COR-L47 (cell line): ENCODE data around the gene CEP70.
"Not testable (repeated sequence)": the region's sequence is repeated elsewhere in the genome, so short reads cannot be mapped to it uniquely, and the experiment has no call there.

Source experiments
- DNase-seq: peaks from one replicate; lab custom pipeline; 2025; lab: John Stamatoyannopoulos, UW

Gene CEP70

DNA sequence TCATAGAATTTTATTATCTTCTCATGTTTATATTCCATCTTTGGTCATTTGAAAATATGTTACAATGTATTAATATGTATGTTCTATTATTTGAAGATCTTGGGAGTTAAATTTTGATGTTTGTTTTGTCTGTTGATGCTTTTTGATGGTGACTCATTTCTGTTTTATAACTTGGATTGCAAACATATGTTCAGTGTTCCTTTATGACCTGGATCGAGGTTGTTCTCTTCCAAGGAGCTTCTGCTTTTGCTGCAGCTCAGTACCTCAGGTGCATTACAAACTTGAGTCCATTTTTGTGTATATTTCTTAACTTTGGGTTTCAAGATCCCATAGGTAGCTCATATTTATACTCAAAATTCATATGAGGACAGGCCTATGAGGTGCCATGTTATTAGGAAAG is 122.6 kb downstream of the CEP70 start:
- DNase-seq: no peak

DNA sequence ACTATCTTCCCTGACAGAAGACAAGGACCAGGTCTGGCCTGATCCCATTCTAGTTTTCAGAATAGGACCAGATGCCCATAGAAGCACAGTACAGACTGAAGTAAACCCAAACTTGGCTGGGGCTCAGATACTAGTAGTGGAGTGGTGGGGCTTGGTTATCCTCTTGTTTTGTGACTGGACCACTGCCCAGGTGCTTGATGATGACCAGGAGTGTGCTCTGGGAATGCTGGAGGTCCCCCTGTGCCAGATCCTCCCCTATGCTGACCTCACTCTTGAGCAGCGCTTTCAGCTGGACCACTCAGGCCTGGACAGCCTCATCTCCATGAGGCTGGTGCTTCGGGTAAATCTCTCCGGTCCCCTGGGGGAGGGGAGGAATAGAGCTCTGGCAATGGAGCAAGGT is 123.4 kb downstream of the CEP70 start:
- no peak for DNase-seq

DNA sequence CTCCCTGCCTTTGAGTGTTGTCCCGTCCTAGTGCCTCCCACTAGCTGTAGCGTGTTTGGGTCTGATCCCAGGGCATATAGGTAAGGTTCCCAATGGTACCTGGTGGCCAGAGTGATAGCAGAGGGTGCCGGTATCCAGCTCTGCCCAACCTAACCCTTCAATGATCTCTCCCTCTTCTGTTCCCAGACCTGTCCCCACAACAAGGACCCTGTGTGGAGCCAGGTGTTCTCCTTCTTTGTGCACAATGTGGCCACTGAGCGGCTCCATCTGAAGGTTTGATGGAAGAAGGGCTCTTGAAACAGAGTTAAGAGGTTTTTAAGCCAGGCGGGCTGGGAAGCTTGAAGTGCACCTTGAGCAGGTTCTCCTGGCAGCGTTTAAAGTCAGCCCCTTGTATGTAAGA is 124.2 kb downstream of the CEP70 start:
- DNase-seq: no peak

DNA sequence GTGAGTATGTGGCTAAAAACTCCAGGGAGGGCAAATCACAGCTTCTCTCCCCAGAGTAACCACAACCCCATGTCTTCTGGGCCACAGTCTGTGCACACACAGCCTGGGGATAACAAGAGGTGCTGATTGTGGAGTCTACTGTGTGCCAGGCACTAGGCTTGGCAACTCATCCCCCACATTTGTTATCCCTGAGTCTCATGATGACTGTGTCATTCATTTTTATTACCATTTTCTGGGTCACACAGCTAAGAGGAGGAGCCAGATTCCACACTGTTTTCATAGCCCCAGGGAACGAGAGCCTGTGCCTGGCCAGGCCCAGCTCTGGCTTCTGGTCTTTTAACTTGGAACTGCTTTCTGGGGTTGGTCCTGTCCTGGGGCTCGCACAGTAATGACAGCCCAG is 125.2 kb downstream of the CEP70 start:
- DNase-seq: no peak

DNA sequence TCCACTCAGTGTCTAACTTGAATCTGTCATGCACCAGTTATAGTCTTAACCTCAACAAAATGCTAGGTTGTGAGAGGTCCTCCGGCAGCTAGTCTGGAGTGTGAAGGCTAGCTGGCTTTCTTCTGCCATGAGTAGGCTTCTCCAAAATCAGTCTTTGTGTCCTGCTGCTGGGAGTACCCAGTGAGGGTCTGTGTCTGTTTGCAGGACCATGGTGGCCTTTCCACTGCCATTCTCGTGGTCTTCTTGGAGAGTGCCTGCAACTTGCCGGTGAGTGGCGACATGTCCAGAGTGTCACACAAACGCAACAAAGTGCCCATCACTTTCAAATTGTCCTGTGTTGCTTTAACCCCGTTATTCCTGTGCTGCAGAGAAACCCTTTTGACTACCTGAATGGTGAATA is 125.6 kb downstream of the CEP70 start:
- DNase-seq: no peak

DNA sequence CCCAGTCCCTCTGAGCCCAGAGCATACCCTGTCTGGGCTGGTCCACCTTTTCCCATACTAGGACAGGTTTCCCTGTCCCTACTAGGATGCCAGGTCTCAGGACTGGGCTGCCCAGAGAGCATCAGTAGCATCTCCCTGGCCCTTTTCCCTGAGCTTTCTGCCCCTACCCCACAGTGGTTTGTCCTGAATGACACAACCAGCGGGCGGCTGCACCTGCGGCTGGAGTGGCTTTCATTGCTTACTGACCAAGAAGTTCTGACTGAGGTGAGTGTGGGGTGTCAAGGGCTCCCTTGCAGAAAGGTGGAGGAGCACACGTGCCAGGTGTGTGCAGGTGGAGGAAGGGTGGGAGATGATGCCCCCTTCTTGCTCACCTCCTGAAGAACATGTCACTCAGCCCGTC is 126.1 kb downstream of the CEP70 start:
- no peak for DNase-seq

DNA sequence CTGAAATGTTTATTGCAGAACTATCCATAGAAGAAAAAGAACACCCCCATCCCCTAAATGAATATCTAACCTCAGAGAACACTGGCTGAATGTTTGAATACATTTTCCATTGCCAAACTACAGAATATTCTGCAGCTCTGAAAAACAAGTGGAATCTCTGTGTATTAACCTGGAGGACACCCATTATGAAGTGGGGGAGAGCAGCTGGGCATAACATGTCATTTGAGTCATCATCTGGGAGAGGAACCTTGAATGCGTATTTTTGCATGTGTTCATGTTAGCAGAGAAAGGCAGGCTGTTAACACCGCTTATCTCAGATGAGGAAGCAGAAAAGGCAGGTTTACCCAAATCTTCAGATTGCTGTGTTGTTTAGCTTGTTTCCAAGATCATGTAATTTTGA is 128.1 kb downstream of the CEP70 start:
- DNase-seq: no peak

DNA sequence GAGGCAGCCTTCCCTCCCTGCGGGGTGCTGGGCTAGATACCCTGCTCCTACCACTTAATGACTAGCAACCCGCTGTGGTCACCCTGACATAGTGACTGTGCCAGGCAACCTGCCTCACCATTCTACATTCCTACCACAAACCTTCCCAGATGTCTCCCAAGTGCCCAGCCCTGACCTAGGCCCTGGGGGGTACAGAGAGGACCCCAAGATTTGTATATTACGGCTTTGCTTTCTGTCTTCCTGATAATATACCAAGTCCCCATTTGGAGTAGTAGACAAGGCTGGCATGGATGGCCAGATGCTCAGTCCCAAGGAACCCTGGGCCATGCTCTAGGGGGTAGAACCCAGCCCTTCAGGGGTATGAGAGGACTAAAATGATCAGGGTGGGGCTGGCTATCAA is 128.6 kb downstream of the CEP70 start:
- no peak for DNase-seq

DNA sequence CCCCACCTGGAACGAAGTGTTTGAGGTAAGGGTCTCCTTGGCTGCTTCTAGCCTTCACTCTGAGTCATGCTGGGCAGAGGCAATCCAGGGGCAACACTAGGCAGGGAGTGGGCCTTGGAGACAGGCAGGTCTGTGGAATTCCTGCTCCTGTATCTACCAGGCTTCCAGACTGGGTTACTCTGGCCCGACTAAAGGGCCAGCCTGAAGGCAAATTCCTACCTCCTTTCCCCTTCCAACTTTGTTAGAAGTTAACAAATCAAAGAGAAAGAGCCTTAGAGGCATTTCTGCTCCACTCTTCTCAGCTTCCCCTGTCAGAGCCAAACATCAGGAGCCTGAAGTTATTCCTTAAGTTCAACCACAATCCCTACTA is 129.6 kb downstream of the CEP70 start:
- DNase-seq: no peak

DNA sequence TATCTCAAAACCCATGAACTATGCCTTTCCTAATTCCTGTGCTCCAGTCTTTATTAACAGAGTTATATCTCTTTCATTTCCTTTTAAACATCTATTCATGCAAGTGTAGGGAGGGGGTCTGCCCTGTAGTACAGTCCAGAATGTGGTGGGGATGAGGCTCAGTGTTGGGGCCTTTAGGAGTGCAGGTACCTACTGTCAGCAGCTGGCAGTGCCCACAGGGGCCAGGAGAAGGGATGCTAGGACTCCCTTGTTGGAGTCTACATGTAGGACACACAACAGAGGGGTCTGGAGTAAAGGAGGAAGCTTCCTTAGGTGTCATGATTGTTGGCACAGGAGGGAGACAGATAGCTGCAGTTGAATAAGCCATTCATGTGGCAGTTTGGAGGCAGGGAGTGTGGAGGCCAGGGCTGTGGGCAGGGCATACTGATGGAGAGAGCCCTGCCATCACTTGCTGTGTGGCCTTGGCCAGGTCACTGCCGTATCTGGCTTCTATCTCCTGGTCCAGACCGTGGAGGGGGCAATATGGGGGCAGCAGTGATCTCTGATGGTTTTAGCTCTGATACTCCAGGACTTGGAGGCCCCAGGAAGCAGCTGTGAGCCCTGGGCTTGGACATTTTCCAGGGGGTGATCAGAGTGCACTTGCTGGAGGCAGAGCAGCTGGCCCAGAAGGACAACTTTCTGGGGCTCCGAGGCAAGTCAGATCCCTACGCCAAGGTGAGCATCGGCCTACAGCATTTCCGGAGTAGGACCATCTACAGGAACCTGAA is 130.2 kb downstream of the CEP70 start:
- DNase-seq: no peak

DNA sequence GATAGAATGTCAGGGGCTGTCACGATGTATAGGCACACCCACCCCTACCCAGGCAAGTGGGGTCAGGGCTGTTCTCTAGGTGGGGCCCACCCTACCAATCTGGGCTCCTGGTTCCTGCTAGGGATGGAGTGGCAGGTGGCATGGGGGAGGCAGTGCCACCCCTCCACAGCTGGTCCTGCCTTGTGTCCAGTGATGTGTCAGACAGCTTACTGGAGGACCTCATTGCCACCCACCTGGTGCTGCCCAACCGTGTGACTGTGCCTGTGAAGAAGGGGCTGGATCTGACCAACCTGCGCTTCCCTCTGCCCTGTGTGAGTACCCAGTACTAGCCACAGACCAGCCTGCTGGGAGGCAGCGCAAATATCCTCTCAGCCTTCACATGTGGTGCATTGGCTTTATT is 132.2 kb downstream of the CEP70 start:
- DNase-seq: no peak

DNA sequence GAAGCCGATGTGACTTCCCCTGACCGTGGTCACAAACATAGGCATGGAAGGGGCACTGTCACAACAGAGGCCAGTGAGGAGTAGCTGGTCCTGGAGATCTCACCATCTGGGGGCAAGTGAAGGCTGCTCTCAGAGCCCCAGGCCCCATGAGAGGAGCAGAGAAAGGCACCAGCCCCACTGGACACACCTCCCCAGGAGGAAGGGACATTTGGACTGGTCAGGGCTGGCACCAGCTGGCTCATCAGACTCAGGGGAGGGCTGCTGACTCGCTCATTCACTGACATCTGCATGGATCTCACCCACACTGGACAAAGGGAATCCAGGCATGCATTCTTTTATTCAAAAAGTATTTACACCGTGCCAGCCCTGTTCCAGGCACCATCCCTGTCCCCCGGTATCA is 132.8 kb downstream of the CEP70 start:
- DNase-seq: no peak

DNA sequence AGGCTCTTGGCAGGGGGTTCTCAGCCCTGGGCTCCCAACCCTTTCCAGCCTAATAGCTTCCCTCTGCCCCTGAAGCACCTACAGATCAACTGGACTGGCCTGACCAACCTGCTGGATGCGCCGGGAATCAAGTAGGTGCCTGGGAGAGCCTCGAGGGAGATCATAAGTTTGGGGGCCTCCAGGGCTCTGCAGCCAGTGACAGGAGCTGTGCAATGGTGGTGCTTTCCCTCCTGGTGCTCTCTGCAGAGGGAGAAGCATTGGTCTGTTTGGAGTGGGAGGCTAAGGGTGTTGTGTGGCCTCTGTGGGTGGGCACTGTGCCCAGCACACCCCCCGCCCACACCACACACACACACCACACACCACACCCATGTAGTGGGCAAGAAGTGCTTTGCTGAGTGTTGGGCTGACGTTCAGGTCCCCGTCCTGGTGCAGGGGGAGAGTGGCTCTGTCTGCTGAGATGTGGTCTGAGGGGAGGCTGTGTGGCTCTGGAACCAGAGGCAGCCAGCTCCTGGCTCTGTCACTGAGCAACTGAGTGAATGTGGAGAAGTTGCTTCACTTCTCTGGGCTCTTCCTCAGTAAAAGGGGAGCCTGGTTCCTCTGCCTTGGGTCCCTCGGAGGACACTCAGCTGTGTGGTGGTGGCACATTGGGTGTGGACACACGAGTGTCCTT is 133.4 kb downstream of the CEP70 start:
- DNase-seq: no peak

DNA sequence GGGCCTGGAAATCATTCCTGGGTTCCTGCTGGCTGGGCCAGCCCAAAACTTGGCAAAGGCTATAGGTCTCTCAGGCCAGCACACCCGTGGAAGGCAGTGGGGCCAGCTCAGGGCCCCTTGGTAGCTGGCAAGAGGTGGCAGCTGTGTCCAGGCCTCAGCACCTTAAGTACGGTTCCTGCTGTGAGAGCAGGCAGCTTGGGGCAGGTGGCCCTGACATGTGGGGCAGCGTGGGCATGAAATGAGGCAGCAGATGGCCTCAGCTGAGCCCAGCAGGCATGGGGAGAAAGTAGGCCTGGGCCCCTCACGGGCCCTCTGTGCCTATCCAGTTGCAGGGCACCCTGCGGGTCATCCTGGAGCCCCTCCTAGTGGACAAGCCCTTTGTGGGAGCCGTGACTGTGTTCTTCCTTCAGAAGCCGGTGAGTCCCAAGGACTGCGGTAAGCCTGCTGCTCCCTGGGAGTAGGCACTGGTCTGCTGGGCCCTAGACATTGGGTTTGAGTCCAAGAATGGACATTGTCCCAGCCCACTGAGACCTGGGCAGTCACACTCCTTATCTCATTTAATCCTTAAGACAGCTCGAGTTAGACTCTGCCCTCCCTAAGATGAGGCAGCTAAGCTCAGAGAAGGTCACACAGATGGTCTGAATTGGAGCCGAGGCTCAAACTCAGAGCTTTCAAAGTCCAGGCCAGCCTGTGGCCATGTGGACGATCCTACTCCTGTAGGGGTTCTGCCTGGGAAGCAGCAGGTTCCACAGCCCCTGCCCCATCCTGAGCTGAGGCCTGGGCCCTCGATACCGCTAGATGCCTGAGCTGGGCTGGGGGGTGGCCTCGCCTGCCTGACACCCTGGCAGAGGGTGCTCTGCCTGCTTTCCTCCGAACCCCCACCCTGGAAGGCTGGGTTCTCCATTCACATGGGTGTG is 134.2 kb downstream of the CEP70 start:
- DNase-seq: no peak

DNA sequence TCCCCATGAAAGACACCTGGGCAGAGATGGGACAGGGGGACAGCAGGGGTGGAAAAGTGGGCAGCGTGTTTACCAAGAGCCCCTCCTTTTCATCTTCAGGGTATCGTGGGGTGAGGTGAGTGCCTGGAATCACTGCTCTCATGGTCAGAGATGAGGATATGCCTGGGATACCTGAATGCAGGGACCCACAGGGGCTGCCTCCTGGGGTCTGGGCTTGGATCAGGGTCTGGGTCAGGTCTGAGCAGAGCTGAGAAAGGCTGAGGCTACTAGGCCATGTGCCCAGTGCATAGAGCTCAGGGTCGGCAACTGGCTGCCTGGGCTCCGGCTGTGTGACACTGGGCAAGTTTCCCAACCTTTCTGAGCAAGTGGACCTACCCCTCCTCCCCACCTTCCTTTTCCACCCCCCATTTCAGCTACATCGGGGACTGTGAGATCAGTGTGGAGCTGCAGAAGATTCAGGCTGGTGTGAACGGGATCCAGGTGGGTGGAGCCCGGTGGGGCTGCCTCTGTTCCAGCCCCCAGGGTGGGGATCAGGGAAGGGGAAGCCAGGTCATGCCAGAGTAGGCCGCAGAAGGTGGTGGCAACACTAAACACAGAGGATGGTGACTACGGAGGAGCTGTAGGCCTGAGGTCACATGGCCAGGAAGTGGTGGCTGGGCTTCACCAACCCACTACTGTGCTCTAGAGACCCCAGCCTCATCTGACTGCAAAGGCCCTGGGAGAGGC is 135.1 kb downstream of the CEP70 start:
- no peak for DNase-seq

DNA sequence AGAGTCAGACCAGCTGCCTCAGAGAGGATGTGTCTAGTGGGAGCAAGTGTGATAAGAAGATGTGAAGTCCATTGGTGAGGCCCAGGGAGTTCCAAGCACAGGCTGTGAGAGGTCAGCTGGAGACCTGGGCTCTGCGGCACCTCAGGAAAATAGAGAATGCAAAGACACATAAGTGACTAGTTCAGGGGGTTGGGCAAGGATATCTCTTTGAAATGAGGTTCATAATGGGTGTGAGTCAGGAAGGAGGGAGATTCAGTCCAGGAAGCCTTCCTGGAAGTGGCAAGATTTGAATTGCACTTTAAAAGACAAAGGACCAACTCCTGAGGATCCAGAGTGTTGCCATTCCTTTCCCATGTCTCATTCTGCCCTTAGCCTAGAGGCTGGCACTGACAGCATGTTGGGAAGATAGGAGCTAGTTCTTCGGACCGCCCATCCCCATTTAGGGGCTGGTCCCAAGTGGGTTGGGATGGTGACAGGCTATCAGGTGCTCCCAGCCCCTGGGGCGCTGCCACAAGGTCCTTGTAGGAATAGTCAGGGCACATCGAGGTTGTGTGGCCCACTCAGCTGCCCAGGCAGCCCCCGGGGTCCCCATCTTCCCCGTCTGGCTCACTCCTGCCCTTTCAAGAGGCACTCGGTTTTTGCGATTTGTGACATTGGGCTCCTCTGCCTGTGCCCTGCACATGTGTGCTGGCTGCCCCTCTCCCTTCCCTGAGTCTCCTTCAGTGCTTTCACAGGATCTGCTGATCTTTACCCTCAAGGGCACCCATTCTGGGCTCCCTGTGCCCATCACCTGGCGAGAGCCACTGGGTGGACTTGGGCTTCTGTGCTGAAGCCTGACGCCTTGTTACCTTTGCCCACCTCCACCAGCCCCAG is 136.0 kb downstream of the CEP70 start:
- no peak for DNase-seq

DNA sequence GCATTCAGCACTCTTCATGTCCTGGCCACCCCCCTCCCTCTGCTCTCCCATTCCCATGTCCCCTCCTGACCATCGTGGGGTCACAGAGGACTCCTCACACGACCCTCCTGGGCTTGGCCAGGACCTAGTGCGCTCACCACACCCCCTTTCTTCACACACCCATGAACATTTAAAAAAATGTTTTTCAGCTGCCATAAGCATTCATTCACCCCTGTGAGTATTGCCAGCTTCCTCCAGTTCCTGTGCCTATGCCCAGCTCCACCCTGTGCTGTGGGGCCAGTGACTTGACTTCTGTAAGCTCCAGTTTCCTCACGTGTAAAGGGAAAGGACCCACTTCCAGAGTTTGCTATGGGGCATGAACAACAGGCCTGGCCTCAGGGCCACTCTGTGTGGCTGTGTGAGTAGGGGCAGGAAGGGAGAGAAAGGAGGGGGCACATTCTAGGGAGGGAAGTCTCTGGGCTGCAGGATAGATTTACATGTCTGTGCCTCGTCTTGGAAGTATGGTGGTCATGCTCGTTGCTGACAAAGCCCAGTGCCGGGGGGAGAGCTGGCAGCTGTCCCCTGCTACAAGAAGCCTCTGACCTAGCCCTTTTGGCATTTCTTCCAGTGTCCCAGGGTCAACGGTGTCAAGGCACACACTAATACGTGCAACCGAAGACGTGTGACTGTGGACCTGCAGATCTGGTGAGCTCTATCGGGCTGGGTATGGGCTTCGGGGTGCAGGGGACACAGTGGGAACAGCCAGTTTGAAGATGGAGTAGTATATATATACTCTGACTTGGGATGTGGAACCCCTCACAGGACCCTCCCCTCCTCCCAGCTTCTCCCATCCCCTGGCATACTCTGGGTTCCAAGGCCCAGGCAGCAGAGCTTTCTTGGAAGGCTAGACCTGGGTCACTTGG is 136.8 kb downstream of the CEP70 start:
- DNase-seq: no peak

DNA sequence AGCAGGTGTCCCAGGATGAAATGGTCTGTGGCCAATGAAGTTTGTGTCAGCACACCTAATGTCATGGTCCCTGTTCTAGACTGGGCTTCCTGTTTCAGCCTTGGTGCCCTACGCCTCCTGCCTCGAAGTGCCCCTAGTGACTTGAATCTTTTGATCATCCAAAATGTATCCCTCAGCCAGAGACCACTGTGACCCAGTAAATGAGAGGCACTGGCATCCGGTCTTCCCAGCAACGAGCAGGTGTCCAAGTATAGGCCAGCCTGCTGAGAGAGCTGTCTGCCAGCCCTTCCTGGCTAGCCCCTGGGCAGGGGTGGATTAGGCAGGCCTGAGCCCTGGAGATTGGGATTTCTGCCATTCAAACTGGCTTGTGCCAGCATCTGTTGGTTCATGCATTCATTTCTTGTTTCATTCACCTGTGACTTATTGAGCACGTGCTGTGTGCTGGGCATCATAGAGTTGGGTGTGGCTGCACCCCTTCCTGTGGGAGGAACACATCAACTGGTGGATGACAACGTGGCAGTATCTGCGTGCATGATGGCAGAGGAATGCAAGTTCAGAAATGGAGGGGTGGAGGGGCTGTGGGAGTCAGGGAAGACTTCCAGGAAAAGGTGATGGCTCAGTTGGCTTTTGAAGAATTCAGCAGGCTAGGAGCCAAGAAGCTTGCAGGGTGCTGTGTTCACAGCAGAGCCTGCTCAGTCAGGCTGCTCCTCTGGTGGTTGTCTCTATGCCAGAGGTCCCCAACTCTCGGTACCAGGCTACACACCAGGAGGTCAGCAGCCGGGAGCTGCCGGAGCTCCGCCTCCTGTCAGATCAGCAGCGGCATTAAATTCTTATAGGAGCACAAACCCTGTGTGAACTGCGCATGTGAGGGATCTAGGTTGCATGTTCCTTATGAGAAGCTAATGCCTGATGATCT is 138.0 kb downstream of the CEP70 start:
- DNase-seq: no peak

DNA sequence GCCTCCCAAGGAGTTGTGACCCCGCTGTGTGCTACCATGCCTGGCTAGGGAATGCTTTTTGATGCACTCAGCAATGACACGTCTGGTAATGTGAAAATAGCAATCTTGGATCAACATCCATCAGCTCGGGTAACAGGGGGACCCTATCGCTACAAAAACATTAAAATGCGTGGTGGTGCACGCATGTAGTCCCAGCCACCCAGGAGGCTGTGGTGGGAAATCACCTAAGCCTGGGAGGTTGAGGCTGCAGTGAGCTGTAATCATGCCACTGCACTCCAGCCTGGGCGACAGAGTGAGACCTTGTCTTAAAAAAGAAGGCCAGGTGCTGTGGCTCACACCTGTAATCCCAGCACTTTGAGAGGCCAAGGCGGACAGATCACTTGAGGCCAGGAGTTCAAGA is 140.1 kb downstream of the CEP70 start:
- not testable (repeated sequence) for DNase-seq
